NCI-H1930 (cell line): Measurements from ENCODE around the gene CFHR4.
"Not testable (repeated sequence)": the region's sequence is repeated elsewhere in the genome, so short reads cannot be mapped to it uniquely, and the experiment has no call there.

ENCODE experiments used
- DNase-seq, 2 experiments: peaks; one replicate each; lab custom pipeline; 2025; lab: John Stamatoyannopoulos, UW

CFHR4 gene

DNA sequence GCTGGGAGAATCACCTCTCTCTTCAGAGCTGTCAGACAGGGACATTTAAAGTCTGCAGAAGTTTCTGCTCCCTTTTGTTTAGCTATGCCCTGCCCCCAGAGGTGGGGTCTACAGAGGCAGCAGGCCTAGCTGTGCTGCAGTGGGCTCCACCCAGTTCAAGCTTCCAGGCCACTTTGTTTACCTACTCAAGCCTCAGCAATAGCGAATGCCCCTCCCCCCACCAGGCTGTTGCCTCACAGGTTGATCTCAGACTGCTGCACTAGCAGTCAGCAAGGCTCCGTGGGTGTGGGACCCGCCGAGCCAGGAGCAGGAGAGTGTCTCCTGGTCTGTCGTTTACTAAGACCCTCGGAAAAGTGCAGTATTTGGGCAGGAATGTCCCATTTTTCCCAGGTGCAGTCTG is 53.6 kb downstream of the CFHR4 start:
- not testable (repeated sequence) for DNase-seq

DNA sequence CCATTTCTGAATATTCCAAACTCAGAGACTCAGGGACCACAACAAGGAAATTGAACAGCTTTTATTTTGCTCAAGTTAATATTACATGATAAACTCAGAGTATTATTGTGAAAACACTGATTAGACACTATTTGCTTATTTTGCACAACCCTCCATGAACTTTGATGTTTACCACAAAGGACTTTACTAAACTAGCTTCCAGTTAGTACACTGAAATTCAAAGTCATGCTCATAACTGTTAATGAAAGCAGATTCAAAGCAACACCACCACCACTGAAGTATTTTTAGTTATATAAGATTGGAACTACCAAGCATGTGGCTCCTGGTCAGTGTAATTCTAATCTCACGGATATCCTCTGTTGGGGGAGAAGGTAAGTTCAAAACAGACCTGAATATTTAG is 55.7 kb downstream of the CFHR4 start, which contains the start of gene CFHR2:
TSS of gene CFHR2 (plus strand) at position 171 of the 400 bp plus-strand sequence. CDS start at position 314, 143 bp downstream.
- not testable (repeated sequence) for DNase-seq

DNA sequence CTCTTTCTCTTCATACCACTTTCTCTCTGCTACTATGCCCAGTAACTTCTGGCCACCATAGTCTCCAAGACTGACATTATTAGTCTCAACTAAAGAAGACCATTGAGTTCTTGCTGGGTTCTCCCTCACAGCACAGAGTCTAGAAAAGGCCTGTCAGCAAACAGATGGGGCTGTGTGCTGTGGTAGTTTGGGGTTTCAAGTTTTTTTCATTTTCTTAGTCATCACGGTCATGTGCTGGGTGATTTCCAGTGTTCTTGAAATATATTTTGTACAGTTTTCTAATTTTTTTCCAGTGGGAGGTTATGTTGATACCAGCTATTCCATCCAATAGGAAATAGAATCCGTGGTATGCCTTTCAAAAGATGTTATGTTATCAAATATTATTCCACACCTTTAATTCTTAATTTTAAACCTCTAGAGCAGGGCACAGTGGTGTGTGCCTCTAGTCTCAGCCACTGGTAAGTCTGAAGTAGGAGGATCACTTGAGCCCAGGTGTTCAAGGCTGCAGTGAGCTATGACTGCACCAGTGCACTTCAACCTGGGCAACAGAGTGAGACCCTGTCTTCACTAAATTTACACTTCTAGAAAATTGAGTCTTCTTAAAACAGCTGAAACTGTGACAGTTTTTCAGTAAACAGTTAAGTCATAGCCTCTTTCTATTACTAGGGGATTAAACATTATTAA is 64.0 kb downstream of the CFHR4 start:
- no peak for DNase-seq

DNA sequence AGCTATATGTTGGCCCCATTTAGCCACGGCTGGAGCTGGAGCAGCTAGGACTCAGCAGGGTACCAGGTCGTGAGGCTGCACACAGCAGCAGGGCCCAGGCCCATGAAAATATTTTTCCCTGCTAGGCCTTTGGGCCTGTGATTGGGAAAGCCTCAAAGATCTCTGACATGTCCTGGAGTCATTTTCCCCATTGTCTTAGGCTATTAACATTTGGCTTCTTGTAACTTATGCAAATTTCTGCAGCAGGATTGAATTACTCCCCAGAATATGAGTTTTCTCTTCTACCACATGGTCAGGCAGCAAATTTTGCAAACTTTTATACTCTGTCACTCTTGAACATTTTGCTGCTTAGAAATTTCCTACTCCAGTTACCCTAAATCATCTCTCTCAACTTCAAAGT is 66.9 kb downstream of the CFHR4 start:
- DNase-seq: no peak

DNA sequence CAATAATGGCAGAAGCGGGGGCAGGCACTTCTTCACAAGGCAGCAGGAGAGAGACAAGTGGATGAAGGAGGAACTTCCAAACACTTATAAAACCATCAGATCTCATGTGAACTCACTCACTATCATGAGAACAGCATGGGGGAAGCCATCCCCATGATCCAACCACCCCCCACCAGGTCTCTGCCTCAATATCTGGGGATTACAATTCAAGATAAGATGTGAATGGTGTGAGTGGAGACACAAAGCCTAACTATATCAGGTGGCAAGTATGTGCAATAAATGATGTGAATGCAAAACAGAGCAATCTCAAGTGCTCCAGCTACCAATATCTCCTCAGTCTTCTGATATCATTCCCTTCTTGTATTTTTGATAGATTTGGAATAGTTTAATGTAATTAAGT is 68.1 kb downstream of the CFHR4 start:
- DNase-seq: no peak

DNA sequence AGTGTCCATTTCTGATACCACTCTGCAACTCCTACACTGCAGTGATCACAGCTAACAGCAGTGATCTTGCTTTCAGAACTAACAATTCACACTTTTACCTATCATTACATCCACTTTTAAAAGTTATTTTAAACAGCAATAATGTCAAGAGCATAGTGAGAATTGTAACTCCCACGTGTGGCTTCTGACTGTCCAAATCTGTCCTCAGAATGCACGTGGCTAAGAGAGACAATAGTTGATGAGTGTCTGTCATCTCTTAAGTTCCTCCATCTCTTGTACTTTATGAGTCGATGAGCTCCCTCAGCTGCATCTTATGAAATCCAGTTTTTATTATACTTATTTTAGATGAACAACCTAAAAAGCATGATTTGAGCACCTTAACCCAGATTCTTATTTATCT is 73.0 kb downstream of the CFHR4 start:
- no peak for DNase-seq
